Measurements from ENCODE around the gene ISG20.
"Not testable (repeated sequence)": the region's sequence is repeated elsewhere in the genome, so short reads cannot be mapped to it uniquely, and the experiment has no call there.

ISG20 gene

DNA sequence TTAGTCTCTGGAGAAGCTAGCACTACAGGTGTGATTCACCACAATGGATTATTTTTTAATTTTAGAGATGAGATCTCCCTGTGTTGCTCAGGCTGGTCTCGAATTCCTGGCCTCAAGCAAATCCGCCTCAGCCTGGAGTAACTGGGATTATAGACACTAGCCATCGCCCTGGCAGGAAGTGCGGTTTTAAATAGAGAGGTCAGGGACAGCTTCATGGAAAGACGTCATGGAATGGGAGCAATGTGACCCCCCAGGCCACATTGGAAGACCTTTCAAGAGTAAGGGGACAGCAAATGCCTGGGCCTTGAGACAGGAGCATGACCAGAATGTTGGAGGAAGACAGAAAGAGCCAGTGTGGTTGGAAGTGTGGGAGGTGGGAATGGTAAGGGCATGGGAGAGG lies 2.2 kb upstream of the ISG20 start:
- no peak for DNase-seq

GRCh38 chr15:88637436-88637835 lies 1.4 kb upstream of the ISG20 start:
- no peak for DNase-seq

DNA sequence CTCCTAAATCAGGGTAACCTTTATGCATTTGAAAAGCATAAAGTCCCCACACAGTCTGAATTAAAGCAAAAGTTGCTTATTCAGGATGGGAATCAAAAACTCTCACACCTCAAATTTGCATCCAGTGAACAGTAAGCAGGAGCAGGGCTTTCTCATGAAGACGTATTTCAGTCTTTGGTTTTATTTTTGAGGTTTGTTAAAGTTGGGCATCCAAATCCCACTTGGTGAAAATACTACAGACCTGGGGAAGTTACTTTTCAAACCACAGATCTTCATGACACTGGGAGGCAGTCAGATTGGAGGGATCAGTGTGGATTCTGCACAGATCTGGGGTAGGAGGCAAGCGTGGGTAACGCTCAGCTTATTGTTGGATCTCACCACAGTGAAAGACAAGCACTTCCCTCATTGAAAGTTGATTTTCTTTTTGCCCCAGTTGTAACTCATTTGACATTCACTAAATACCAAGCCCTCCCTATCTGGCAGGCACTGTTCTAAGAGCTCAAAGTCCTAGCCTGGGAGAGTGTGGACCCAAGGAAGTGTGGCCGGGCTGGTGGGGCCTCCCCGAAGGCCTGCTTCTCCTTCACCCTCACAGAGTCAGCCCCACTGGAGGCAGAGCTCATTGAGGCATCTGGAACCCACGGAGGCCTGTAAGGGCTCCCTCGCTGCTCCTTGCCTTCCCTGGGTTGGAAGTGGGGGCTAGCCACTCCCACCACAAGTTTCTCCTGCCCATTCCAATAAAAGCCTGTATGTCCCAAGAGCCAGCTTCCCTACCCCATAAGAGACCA lies 783 bp upstream of the ISG20 start:
- no peak for DNase-seq

- no peak for DNase-seq
Observed at GRCh38 chr15:88641959-88642452, 3.2 kb downstream of the ISG20 start.

DNA sequence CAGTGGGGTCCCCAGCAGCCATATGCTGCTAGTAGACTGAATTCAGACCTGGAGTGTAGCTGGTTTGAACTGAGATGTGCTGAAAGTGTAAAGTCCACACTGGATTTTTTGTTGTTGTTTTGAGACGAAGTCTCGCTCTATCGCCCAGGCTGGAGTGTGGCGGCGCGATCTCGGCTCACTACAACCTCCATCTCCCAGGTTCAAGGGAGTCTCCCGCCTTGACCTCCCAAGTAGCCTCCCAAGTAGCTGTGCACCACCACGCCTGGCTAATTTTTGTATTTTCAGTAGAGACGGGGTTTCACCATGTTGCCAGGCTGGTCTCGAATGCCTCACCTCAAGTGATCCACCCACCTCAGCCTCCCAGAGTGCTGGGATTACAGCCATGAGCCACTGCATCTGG lies 3.7 kb downstream of the ISG20 start:
- DNase-seq = not testable (repeated sequence)

DNA sequence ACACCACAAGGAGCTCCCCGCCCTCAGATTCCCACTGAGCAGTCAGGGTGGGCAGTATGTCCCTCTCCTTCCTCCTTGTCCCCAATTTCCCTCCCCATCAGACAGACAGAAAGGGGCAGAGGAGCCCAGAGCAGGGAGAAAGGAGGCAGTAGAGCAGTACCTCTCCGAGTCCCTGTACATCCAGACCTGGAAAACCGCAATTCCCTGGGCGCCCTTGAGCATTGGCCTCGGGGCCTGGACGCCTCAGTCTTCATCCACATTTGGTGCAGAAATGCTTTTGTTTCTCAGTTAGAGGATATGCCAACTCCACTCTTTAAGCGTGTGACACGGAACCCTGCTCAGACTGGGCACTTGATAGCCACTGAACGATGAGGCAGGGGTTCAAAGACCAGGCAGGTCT lies 5.9 kb downstream of the ISG20 start:
- no peak for DNase-seq

DNA sequence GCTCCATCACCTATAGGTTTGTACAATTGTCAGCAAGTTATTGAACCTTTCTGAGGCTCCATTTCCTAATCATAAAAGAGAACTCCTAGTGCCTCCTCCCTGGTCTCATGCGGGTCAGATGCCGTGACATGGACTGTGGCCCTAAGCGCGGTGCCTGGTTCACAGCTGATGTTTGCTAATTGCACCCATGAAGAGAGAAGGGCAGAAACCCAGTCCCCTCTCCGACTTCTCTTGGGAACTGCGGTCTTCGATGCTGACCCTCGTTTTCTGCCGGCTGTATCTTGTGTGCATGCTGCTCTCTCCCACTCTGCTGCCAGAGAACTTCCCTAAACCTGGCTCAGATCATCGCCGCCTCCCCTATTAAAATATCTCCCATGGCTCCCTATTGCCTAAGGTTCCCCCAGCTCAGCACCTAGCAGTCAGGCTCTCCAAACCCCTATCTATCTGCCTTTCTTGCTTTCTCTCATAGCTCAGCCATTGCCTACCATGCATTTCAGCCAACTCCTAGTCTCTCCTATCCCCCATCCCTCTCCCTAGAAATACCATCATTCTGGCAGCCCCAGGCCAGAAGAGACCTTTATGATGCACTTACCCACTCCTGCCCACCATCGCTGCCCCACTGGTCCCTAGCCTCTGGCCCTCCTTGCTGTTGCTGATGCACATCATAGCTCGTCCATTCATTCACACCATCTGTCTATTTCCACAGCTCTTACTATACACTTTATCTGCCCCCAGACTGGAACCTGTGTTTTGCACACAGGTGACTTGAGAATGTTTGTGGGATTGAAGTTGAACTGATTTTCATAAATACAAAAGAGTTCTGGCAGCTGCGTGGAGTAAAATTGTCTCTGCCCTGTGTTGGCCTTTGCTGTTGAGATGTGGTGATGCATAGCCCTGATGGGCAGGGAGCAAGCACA lies 6.6 kb downstream of the ISG20 start:
- DNase-seq = no peak

DNA sequence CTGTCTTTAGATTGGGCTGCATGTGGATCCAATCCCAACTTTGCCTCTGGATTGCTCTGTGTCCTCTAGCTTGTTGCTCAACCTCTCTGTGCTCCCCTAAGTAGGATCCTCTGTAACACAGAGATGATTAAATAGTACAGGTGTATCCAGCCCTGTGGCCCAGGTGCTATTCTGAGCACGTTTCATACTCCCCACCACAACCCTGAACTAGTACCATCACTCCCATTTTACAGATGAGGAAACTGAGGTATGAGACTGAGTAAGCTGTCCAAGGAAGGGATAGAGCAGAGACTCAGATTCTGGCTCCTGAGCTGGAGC lies 7.2 kb downstream of the ISG20 start:
- no peak for DNase-seq

GRCh38 chr15:88646951-88647350 lies 8.1 kb downstream of the ISG20 start:
- DNase-seq = no peak

DNA sequence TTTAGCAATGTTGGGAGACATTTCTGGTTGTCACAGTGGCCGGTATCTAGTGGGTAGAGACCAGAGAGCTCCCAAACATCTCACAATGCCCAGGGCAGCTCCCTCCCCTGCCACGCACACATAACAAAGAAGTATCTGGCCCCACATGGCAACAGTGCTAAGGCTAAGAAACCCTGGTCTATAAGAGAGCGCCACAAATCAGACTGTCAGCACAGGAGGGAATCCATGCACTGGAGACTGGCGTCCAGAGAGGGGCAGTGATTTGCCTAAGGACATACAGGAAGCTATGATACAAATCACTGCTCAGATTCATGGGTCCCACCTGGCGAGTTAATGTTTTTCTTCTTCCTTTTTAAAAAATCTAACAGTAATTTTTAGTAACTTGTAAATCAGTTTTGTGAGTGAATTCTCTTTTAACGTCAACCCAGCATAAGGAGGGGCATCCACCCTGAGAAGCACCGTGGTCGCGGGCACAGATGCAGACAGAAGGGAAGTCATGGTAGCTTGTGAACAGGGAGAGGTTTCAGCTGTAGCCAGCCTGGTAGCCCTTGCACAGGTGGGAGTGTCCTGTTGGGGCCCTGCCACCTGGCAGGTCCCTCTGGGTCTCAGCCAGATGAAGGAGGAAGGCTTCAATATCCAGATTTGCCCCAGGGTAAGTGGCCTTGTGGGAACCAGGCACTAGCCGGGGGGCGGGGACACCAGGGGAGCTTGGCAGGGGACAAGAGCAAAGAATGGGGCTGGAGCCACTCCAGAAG lies 8.7 kb downstream of the ISG20 start:
- DNase-seq = no peak

DNA sequence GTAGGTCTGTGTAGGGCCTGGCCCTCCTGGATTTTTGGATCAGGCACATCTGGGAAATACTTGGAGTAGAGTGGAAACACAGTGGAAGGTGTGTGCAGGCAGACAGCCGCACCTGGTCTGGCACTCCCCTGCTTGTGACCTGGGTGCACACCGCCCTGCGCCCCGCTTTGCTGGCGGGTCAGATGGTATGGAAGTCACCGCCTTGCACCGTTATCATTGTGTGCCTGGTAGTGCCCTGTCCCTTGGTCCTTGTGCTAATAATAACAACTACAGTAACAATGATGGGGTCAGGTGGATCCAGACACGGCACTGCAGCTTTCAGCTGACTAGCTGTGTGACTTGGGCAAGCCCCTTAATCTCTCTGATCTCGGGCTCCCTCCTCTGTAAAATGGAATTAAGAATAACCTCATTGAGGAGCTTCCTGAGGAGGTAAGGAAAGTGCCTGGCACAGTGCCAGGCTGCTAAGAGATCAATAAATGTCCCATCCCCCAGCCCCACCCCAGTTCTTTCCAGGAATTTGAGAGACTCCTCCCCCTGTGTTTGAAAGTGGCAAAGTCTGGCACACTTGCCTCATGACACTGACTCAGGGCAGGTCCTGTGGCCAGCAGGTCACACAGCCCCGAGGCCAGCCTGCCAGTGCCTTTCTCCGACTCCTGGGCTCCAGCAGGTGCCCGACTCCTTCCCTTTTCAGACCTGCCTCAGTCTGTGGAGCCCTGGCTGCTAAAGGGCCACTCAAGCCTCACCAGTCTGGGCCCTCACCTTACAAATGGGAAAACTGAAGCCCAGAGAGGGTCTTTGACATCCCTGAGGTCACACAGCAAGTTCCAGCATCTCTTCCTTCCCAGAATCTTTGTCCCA lies 9.8 kb downstream of the ISG20 start:
- no peak for DNase-seq

GRCh38 chr15:88649286-88649733 lies 10.5 kb downstream of the ISG20 start:
- DNase-seq = no peak

- no peak for DNase-seq
Observed at GRCh38 chr15:88649753-88650551, 11.1 kb downstream of the ISG20 start.

- DNase-seq = no peak
Observed at GRCh38 chr15:88650556-88650955, 11.7 kb downstream of the ISG20 start.

DNA sequence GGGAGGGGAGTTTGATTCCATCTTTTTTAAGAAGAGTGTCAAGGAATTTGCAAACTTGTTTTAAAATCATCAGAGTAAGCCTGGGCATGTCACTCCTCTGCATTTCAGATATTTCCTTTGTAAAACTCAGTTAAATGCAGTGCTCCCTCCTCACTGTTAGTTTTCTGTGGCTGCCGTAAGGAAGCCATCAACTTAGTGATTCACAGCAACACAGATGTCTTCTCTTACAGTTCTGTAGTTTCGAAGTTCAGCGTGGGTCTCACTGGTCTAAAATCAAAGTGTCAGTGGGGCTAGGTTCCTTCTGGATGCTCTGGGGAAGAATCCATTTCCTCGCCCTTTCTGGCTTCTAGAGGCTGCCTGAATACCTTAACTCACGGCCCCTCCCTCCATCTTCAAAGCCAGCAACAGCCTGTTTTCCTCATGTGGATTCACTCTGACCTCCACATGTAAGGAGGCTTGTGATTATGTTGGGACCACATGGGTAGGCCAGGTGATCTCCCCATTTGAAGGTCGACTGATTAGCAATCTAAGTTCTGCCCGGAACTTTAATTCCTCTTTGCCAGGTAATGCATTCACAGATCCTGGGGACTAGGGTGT lies 12.4 kb downstream of the ISG20 start:
- no peak for DNase-seq

GRCh38 chr15:88651971-88652370 lies 13.2 kb downstream of the ISG20 start:
- no peak for DNase-seq

DNA sequence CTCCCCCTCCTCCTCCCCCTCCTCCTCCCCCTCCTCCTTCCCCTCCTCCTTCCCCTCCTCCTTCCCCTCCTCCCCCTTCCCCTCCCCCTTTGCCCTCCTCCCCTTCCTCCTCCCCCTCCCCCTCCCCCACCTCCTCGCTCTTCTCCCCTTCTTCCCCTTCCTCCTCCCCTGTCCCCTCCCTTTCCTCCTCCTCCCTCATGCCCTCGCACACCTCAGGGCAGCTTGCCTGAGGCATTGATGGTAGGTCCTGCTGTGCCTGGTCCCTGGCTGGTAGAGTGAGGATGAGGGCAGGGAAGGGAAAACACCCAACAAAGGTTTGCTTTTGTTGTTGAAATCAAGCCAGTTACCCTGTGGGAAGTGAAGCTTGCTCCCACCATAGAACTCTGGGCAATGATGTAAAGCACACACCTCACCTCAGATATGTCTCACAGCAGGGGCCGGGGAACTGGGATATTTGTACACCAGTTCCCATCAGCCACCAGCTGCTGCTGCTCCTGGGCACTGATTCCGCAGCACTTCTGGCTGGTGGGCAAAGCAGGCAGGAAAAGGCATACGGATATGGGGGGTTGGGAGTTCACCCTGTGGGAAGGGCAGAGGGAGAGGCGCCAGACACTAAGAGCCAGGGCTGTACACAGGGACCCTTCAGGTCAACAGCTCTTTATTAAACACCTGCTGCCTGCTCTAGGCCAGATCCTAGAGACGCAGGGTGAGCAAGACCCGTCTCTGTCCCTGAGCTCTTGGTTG lies 13.8 kb downstream of the ISG20 start:
- DNase-seq = no peak

DNA sequence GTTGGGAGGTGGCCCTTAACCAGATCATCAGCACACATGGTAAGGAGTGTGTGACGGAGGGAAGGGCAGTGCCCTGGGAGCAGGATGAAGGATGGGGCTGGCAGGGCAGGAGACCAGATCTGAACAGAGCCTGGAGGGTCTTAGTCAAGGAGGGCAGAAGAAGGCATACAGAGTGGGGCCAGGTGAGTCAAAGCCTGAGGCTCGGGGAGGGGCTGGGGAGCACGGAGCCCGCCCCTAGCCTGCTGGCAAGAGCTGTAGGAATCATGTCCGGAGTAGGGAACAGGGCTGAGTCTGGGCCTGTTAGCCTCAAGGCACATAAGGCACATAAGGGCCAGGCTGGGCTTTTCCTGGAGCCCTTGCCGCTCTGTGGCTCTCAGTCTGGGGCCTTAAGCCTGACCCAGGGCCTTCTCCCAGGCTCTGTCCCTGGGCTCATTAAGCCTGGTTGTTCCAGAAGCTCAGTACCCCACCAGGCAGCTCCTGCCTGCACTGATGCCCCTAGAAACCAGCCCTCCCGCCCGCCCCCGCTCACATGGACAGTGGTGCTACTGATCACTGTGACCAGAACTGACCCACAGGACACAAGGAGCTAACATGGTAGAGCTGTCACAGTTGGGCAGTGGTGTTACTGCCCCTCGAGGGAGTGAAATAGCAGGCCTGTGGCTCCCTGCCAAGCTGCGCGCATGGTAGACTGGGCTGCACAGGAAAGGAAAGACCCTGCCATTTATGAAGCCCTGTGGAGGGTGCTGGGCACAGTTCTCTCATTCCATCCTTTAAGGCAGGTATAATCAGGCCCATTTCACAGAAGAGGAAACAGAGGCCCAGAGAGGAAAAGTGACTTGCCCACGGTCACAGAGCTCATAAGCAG lies 14.6 kb downstream of the ISG20 start:
- DNase-seq = no peak

All from right kidney (tissue), 1 donor.